ENCODE data around the gene TMEM140.

DNA sequence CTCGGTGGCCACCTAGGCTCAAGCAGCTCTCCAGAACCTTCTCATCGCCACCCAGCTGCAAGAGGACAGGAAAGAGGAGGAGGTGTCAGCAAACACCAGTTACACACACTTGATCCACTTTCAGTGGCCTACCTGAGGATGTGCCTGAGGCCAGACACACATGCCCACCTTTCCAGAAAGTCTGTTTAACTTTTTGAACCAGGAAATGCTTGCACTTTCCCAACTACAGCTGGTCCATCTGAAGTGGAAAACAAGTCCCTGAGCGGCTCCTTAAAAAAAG lies 38.3 kb downstream of the TMEM140 start:
- TF ChIP-seq, protein P1, sequence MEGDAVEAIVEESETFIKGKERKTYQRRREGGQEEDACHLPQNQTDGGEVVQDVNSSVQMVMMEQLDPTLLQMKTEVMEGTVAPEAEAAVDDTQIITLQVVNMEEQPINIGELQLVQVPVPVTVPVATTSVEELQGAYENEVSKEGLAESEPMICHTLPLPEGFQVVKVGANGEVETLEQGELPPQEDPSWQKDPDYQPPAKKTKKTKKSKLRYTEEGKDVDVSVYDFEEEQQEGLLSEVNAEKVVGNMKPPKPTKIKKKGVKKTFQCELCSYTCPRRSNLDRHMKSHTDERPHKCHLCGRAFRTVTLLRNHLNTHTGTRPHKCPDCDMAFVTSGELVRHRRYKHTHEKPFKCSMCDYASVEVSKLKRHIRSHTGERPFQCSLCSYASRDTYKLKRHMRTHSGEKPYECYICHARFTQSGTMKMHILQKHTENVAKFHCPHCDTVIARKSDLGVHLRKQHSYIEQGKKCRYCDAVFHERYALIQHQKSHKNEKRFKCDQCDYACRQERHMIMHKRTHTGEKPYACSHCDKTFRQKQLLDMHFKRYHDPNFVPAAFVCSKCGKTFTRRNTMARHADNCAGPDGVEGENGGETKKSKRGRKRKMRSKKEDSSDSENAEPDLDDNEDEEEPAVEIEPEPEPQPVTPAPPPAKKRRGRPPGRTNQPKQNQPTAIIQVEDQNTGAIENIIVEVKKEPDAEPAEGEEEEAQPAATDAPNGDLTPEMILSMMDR (IDR thresholded peaks at IDR 0.05): no peak
- TF ChIP-seq POLR2A (IDR thresholded peaks at IDR 0.05): no peak
